Caco-2 (cell line): ENCODE data around the gene GHR. TPM values are rescaled to one million over a fixed set of nuclear protein-coding genes. Genes with fewer than 3 reads are reported as not detected.
"Not testable (repeated sequence)": the region's sequence is repeated elsewhere in the genome, so short reads cannot be mapped to it uniquely, and the experiment has no call there.

Experiments
- BruUV-seq: library from RNA; stranded (reverse); fragments of 400-500 nt; replicated peaks from 2 replicates; lab custom pipeline; 2021; lab: Mats Ljungman, UMichigan
- CTCF ChIA-PET: fragments of 300-600 bp; sonication (Branson Sonifier 250); formaldehyde crosslinking; loops from one replicate; lab custom pipeline; 2022; ENCODE audit warnings: antibody characterized with exemption; lab: Charles Lee
- POLR2A ChIA-PET: fragments of 300-600 bp; sonication (Branson Sonifier 250); formaldehyde crosslinking; loops from one replicate; lab custom pipeline; 2022; ENCODE audit warnings: antibody characterized with exemption; lab: Charles Lee
- DNase-seq, 2 experiments: peaks; one replicate each; pipeline versions ENCODE4 v3.0.0 to v3.0.0-alpha.2; 2020 to 2022
- H3K27me3 ChIP-seq: replicated peaks from 2 replicates; pipeline ENCODE4 v1.6.0; 2011; ENCODE audit warnings: low read length; ENCODE audit not compliant: control insufficient read depth, insufficient read depth
- H3K36me3 ChIP-seq: 2 replicates; pipeline ENCODE4 v1.5.1; 2011; ENCODE audit warnings: low read length; ENCODE audit not compliant: control insufficient read depth, insufficient read depth
- H3K4me1 ChIP-seq: fragments of 250-450 bp; sonication (Bioruptor Pico); 2 replicates; pipeline ENCODE4 v1.5.1; 2020; ENCODE audit warnings: mild to moderate bottlenecking
- H3K4me3 ChIP-seq: 2 replicates; pipeline ENCODE4 v1.5.1; 2011; ENCODE audit warnings: low read depth, mild to moderate bottlenecking, control low read depth, low read length
- H3K9me3 ChIP-seq: fragments of 250-450 bp; sonication (Bioruptor Pico); 2 replicates; pipeline ENCODE4 v1.5.1; 2020; ENCODE audit warnings: mild to moderate bottlenecking, moderate library complexity
- H3K27ac Mint-ChIP-seq: one replicate; pipeline ENCODE4 v1.8.0; 2022; ENCODE audit warnings: mixed read lengths; ENCODE audit not compliant: unreplicated experiment
- H3K27me3 Mint-ChIP-seq: one replicate; pipeline ENCODE4 v1.8.0; 2022; ENCODE audit warnings: mixed read lengths; ENCODE audit not compliant: insufficient read depth, unreplicated experiment
- H3K36me3 Mint-ChIP-seq: one replicate; pipeline ENCODE4 v1.8.0; 2022; ENCODE audit warnings: mild to moderate bottlenecking, mixed read lengths; ENCODE audit not compliant: insufficient read depth, unreplicated experiment
- H3K4me1 Mint-ChIP-seq: one replicate; pipeline ENCODE4 v1.8.0; 2022; ENCODE audit warnings: low read depth, mixed read lengths; ENCODE audit not compliant: unreplicated experiment
- H3K4me3 Mint-ChIP-seq: one replicate; pipeline ENCODE4 v1.8.0; 2022; ENCODE audit warnings: mild to moderate bottlenecking, moderate library complexity, mixed read lengths; ENCODE audit not compliant: unreplicated experiment
- H3K9me3 Mint-ChIP-seq: one replicate; pipeline ENCODE4 v1.8.0; 2022; ENCODE audit warnings: mixed read lengths; ENCODE audit not compliant: unreplicated experiment
- CTCF ChIP-seq, 2 experiments: fragments of 200-600 bp in 1 of 2; IDR thresholded peaks; 1 replicate in 1 of 2; 2 replicates in 1 of 2; pipeline versions ENCODE4 v1.5.1 to v1.8.0; 2011 to 2022; ENCODE audit warnings: antibody characterized with exemption in 1 of 2, control low read depth in 1 of 2, inconsistent platforms in 1 of 2, low read depth in 1 of 2, low read length in 1 of 2, mild to moderate bottlenecking in 1 of 2, moderate library complexity in 1 of 2; ENCODE audit not compliant: insufficient read depth in 1 of 2, severe bottlenecking in 1 of 2, unreplicated experiment in 1 of 2
- intact Hi-C: fragments of 100-400 bp; cut with micrococcal nuclease; formaldehyde crosslinking; loops from one replicate; pipeline ENCODE4 v1.10.0; 2022; ENCODE audit not compliant: unreplicated experiment
- total RNA-seq: library from RNA; stranded (reverse); gene quantifications from 2 replicates; pipeline ENCODE4 v1.2.3, GENCODE V29; 2022

Gene GHR
- total RNA-seq, 1 experiment from 2014 or later, result 0.54 TPM

- no peaks in the 10 kb centered on the region for H3K27me3 ChIP-seq
- no peaks in the 10 kb centered on the region for H3K4me1 Mint-ChIP-seq
- H3K9me3 ChIP-seq, result no peaks in the 10 kb centered on the region
- H3K4me3 Mint-ChIP-seq, result no peak overlapping the region
- intact Hi-C loops, result no loop called here
- ChIA-PET CTCF (interaction anchor here (0.9 to 1.4 kb wide), 3 partner anchors 73 to 599 kb away, joined by 3 to 5 read pairs (median 4); no protein-coding TSS in a partner anchor), POLR2A (no interaction called here)
- H3K27ac Mint-ChIP-seq, result no peak overlapping the region
- no peaks in the 10 kb centered on the region for H3K36me3 Mint-ChIP-seq
- H3K4me1 ChIP-seq, result no peaks in the 10 kb centered on the region
- H3K9me3 Mint-ChIP-seq, result no peaks in the 10 kb centered on the region
- no peak for TF ChIP-seq CTCF (IDR thresholded peaks at IDR 0.05; ENCODE audit: insufficient read depth in 1 of 2, low read depth in 1 of 2, low read length in 1 of 2, severe bottlenecking in 1 of 2, unreplicated experiment in 1 of 2)
- no TSS peak for BruUV-seq
- no peaks in the 10 kb centered on the region for H3K36me3 ChIP-seq
- H3K4me3 ChIP-seq, result no peak overlapping the region
- no peak for DNase-seq
- H3K27me3 Mint-ChIP-seq, result no peaks in the 10 kb centered on the region
These were observed 233.4 kb downstream of the GHR start for GRCh38 chr5:42656651-42657015.

- H3K27me3 Mint-ChIP-seq, DNase-seq, H3K4me3 Mint-ChIP-seq, H3K4me1 Mint-ChIP-seq, H3K9me3 Mint-ChIP-seq, intact Hi-C loops, H3K4me1 ChIP-seq, CTCF ChIA-PET, H3K9me3 ChIP-seq, H3K4me3 ChIP-seq, H3K36me3 ChIP-seq, H3K27me3 ChIP-seq, H3K27ac Mint-ChIP-seq, H3K36me3 Mint-ChIP-seq, BruUV-seq, POLR2A ChIA-PET: not testable (repeated sequence)
These were observed 236.6 kb downstream of the GHR start for GRCh38 chr5:42659869-42660268.

DNA sequence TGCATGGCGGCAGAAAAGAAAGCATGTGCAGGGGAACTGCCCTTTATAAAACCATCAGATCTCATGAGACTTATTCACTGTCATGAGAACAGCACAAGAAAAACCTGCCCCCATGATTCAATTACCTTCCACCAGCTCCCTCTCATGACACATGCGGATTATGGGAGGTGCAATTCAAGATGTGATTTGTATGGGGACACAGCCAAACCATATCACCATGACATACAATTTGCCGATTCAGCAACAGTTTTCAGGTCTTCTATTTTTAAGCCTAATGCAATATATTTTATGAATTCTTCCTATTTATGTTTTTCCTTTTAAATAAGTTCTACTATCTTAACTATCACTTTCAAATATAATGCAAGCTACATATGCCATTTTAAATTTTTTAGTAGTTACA lies 242.6 kb downstream of the GHR start:
- ChIA-PET CTCF (no interaction called here), POLR2A (no interaction called here)
- Histone ChIP-seq H3K27me3 (no peaks in the 10 kb centered on the region; the same call in 1 of the 2 replicates), H3K4me1 (no peaks in the 10 kb centered on the region), H3K36me3 (no peaks in the 10 kb centered on the region), H3K9me3 (no peaks in the 10 kb centered on the region), H3K4me3 (no peak overlapping the region)
- no peak overlapping the region for H3K4me3 Mint-ChIP-seq
- no peak for DNase-seq
- H3K36me3 Mint-ChIP-seq, result no peaks in the 10 kb centered on the region
- H3K4me1 Mint-ChIP-seq, result no peaks in the 10 kb centered on the region
- H3K27ac Mint-ChIP-seq, result no peak overlapping the region
- H3K27me3 Mint-ChIP-seq, result no peaks in the 10 kb centered on the region
- no peak for TF ChIP-seq CTCF (IDR thresholded peaks at IDR 0.05; ENCODE audit: insufficient read depth in 1 of 2, low read depth in 1 of 2, low read length in 1 of 2, severe bottlenecking in 1 of 2, unreplicated experiment in 1 of 2)
- BruUV-seq, result no TSS peak
- intact Hi-C loops, result no loop called here
- no peaks in the 10 kb centered on the region for H3K9me3 Mint-ChIP-seq

DNA sequence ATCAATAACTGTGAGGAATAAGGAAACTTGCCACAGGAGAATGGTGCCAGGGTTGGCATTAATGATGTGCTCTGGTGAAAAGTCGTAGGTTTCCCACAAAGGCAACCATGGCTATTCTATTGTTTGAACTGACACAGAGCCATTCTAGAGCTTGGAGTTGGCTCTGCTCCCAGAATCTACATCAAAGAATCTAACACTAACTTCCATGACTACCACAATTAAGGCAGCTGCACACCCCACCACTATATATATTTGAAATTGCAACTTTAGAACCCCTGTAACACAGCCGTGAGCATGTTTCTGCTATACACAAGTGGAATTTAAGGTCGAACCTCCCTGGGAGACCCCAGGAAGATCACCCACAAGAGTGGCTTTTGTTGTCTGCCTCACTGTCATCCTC lies 243.6 kb downstream of the GHR start:
- no peak overlapping the region for H3K27ac Mint-ChIP-seq
- no peak overlapping the region for H3K4me3 Mint-ChIP-seq
- ChIA-PET POLR2A (no interaction called here), CTCF (no interaction called here)
- no peaks in the 10 kb centered on the region for H3K36me3 Mint-ChIP-seq
- Histone ChIP-seq H3K27me3 (no peaks in the 10 kb centered on the region; the same call in 1 of the 2 replicates), H3K36me3 (no peaks in the 10 kb centered on the region), H3K4me3 (no peak overlapping the region), H3K4me1 (no peaks in the 10 kb centered on the region), H3K9me3 (no peaks in the 10 kb centered on the region)
- intact Hi-C loops, result no loop called here
- no peaks in the 10 kb centered on the region for H3K4me1 Mint-ChIP-seq
- H3K27me3 Mint-ChIP-seq, result no peaks in the 10 kb centered on the region
- DNase-seq, result no peak
- no TSS peak for BruUV-seq
- no peaks in the 10 kb centered on the region for H3K9me3 Mint-ChIP-seq
- TF ChIP-seq CTCF (IDR thresholded peaks at IDR 0.05; ENCODE audit: insufficient read depth in 1 of 2, low read depth in 1 of 2, low read length in 1 of 2, severe bottlenecking in 1 of 2, unreplicated experiment in 1 of 2), result no peak
